VCaP (cell line): ENCODE results near the gene BBLN.

Experiments
- H3K27ac ChIP-seq: fragments of 450-650 bp; 2 replicates; pipeline ENCODE4 v1.5.1; 2017
- CTCF ChIP-seq: fragments of 450-650 bp; conservative IDR thresholded peaks from 2 replicates; pipeline ENCODE4 v1.5.1; 2017; ENCODE audit warnings: mild to moderate bottlenecking, moderate library complexity

The BBLN gene

GRCh38 chr9:128206484-128206883 lies 46.4 kb downstream of the BBLN start:
- TF ChIP-seq CTCF = no peak
- no peak overlapping the region for H3K27ac ChIP-seq

GRCh38 chr9:128206916-128207910 lies 47.1 kb downstream of the BBLN start:
- no peak overlapping the region for H3K27ac ChIP-seq
- TF ChIP-seq CTCF = no peak

GRCh38 chr9:128208386-128208785 lies 48.3 kb downstream of the BBLN start:
- TF ChIP-seq CTCF = no peak
- no peak overlapping the region for H3K27ac ChIP-seq

GRCh38 chr9:128208946-128209669 lies 49.0 kb downstream of the BBLN start:
- H3K27ac ChIP-seq = no peak overlapping the region
- TF ChIP-seq CTCF = no peak

- H3K27ac ChIP-seq = no peak overlapping the region
- TF ChIP-seq CTCF = no peak
Observed at GRCh38 chr9:128211186-128211980, 51.3 kb downstream of the BBLN start.

- H3K27ac ChIP-seq = no peak overlapping the region
- no peak for TF ChIP-seq CTCF
Observed at GRCh38 chr9:128211981-128212281, 51.9 kb downstream of the BBLN start.
